ENCODE results near the gene CORO2B.

Gene CORO2B

GRCh38 chr15:68612503-68612902 is 33.7 kb downstream of the CORO2B start:
- DNase-seq: no peak

- no peak for DNase-seq
Observed at GRCh38 chr15:68612979-68613740, 34.4 kb downstream of the CORO2B start.

GRCh38 chr15:68614286-68615035 is 35.7 kb downstream of the CORO2B start:
- DNase-seq: no peak

DNA sequence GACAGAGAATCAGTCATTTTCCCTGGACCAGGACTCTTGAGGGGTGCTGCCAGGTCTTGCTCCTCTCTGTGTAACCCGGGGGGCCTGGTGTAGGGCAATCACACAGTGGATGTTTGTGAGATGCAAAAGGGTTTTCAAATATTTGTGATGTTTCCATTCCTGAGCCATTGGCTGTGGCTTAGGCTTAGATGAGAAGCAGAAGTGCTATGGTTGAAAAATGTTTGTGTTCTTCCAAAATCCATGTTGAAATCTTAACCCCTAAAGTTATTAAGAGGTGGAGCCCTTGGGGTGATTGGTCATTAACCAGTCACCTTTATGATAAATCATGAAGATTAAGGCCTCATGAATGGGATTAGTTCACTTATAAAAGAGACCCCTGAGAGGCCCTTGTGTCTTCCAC is 36.5 kb downstream of the CORO2B start:
- no peak for DNase-seq

DNA sequence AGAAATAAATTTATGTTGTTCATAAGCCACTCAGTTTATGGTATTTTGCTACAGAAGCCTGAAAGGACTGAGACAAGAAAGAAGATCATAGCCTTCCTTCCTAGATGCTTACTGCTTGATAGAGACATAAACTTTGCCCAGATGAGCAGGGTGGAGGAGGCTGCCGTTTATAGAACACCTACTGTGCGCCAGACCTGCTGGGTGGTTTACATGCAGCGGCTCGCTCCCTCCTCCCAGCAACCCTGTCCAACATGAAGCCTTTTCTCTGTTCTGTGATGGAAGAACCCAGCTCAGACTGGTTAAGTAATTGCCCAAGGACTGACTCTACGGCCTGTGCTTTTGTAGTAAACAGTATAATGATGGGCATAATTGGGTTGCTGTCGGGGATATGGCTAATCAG is 37.0 kb downstream of the CORO2B start:
- DNase-seq: no peak

DNA sequence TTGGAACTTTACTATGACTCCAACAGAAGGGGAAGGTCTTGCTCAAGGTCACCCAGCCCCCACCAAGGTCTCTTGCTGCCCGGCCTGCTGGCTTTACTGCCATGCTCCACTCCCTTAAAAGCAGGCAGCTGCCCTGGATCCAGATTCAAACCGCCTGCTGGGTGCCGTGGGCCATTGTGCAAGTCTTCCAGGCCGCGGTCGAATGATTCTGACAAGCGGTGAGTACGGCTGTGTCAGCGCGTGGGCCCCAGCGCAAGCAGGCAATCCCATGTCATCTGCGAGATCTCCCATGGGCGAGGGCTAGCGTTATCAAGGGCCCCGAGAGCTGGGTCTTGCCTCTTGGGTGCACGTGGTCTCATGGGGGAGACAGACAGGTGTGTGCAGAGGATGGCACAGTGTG is 37.6 kb downstream of the CORO2B start:
- DNase-seq: no peak

DNA sequence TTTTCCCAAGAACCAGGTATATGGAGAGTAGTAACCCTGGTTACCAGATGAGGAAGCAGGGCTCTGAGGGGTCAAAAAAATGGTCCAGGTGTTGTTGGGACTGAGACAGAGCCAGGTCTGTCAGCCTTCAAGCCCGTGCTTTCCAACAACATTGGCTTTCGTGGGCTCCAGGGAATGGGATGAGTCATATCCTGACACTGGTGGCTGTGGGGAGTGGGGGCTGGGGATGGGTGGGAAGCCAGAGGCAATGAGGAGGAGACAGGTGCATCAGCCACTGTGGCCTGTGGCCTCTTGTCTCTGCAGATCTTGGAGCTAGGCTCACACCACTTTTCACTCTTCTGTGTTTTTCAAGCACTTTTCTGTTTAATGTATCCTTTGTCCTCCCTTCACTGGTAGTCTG is 38.2 kb downstream of the CORO2B start:
- DNase-seq: no peak

DNA sequence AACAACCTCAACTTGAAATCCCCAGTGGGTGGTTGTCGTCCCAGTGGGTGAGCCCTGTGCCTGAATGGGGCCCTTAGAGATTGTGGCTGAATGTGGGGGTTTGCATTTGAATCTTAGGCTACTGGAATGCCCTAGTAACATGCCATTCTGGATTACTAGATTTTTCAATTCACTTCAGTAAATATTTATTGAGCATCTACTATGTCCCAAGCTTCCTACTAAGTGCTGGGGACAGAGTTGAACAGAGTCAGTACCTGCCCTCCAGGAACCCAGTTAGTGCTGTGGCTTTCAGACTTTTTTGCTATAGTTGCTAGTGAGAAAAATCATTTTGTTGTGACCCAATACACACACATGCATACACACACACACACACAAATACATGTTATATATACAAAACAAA is 39.0 kb downstream of the CORO2B start:
- no peak for DNase-seq

GRCh38 chr15:68618394-68618793 is 39.6 kb downstream of the CORO2B start:
- DNase-seq: peak; percentile 17

GRCh38 chr15:68618908-68619698 is 40.3 kb downstream of the CORO2B start:
- DNase-seq: no peak

GRCh38 chr15:68620721-68621527 is 42.1 kb downstream of the CORO2B start:
- peak; percentile 59 for DNase-seq

GRCh38 chr15:68621535-68621934 is 42.7 kb downstream of the CORO2B start:
- no peak for DNase-seq

GRCh38 chr15:68623301-68623892 is 44.6 kb downstream of the CORO2B start:
- no peak for DNase-seq

DNA sequence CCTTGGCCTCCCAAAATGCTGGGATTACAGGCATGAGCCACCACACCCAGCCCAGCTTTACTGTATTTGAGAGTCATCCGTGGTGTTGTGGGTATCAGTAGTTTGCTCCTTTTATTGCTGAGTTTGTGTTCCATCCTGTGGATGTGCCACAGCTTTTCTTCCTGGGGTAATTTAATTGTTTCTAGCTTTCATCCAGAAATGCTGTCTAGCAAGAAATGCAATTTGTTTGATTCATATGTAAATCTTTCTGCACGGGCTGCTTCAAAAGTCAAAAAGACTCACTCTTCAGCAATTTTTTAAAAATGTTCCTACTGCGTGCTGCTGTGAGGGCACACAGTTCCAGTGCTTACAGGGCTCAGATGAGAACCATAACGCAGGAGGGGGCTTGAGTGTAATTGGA is 47.1 kb downstream of the CORO2B start:
- no peak for DNase-seq

- DNase-seq: no peak
Observed at GRCh38 chr15:68626283-68626682, 47.5 kb downstream of the CORO2B start.

DNA sequence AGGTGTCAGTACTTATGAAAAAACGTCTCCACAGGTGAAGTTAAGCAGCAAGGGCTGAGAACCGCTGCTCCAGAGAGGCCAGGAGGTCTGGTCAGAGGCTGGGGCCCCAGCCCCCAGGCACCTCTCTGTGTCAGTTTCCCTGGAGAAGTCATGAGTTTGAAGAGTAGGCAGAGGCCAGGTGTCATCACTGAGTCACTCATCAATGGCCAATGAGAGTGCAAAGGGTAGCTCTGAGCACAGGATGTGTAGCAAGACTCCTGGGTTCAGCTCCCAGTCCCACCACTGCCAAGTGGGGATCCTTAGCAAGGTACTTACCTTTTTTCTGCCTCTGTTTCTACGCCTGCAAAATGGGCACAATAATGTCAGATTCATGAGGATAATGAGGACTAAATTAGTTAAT is 47.9 kb downstream of the CORO2B start:
- DNase-seq: no peak

DNA sequence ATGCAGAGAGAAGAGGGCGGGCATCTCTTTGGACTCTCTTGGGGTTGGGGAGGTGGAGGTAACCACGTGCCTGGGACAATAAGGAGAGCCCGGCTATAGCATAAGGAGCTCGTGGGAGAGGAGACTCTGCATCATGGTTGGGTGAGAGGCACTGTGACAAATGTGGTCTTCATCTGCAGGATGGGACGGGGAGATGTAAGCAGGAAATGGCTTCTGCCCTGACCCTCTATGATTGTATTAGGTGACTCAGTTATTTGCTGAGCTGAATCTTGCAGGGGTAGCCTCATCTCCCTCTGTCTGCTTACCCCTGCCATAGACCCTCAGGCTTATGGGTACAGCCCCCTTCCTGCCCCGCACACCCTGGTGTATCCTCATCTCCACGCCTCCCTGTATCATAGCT is 48.7 kb downstream of the CORO2B start:
- no peak for DNase-seq

GRCh38 chr15:68627995-68628394 is 49.2 kb downstream of the CORO2B start:
- no peak for DNase-seq

DNA sequence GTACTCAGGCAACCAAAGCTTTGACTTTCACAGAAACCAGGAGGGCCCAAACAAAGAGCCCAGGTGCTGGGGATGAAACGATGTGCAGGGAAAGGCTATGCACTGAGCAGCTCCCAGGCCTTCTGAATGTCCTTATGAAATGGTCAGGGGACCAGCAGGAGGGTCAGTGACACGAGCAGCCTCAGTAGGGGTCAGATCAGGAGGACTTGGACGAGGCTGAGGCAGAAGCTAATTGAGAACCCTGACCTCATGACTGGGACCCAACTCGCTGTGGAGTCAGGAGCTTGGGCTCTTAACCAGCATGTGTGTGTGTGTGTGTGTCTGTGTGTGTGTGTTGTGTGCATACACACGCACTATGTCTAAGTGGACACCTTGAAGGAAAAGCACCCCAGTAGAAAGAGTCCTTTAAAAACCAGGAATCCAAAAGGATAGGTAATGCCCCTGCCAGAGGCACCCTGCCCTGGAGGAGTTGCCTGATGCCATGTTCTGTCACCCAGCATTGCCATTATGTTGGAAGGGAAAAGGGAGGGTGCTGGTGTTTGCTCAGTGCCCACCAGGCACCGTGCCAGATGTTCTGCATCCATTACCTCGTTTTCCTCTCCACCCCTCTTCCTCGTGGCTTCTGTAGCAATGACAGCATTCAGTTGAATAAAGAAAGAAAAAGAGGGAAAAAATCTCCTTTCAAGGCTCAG is 50.9 kb downstream of the CORO2B start:
- DNase-seq: no peak

GRCh38 chr15:68630211-68630555 is 51.4 kb downstream of the CORO2B start:
- DNase-seq: no peak

GRCh38 chr15:68630836-68631235 is 52.0 kb downstream of the CORO2B start:
- no peak for DNase-seq

DNA sequence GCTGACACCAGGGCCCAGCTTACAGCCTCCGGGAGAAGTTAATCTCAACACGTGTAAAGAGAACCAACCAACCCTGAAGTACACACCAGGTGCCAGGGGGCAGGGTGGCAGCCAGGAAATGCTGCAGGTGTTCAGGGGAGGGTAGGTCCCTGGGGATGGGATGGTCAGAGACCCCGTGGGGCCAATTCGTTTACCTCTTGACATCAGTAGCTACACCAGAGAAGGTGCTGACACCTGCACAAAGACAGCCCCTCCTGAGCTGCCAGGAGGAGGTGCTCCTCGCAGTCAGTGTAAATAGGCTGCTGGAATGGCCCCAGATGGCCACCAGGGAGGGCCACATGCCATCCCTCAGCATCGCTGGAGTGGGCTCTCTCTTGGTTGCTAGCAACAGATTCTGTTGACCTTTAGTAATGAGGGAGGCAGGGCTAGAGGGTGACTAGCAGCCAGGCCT is 52.8 kb downstream of the CORO2B start:
- no peak for DNase-seq

Measured in SHP77 treated with DMSO at 0.1 percent for 48 hours (cell line).